Activated CD4-positive, alpha-beta T cell treated with anti-CD3 and anti-CD28 coated beads, Interleukin-2, amount 50 U/mL, for 16 hours (primary cell): ENCODE results near the gene NMB.
A peak's percentile ranks its signal among the peaks of the same experiment; 100 is the strongest.
"Not testable (repeated sequence)": the region's sequence is repeated elsewhere in the genome, so short reads cannot be mapped to it uniquely, and the experiment has no call there.

ENCODE experiments used
- DNase-seq: peaks from one replicate; pipeline ENCODE4 v3.0.0-alpha.2; 2020

Gene NMB

GRCh38 chr15:84658080-84658787, at the start of gene NMB:
Gene NMB, minus strand, starts transcription at chr15:84658199. Its CDS starts 47 bp downstream, at chr15:84658152.
- peak; percentile 88 for DNase-seq

- DNase-seq: no peak
Measured at GRCh38 chr15:84703808-84704207, 45.8 kb upstream of the NMB start.

- no peak for DNase-seq
Measured at GRCh38 chr15:84702961-84703482, 45.0 kb upstream of the NMB start.

- DNase-seq: peak; percentile 18
Measured at GRCh38 chr15:84699538-84700191, 41.7 kb upstream of the NMB start.

- DNase-seq: no peak
Measured at GRCh38 chr15:84697236-84697990, 39.4 kb upstream of the NMB start.

- no peak for DNase-seq
Measured at GRCh38 chr15:84696757-84697156, 38.8 kb upstream of the NMB start.

- no peak for DNase-seq
Measured at GRCh38 chr15:84690342-84690741, 32.3 kb upstream of the NMB start.

- no peak for DNase-seq
Measured at GRCh38 chr15:84689858-84690257, 31.9 kb upstream of the NMB start.

- not testable (repeated sequence) for DNase-seq
Measured at GRCh38 chr15:84686446-84686845, 28.4 kb upstream of the NMB start.

- no peak for DNase-seq
Measured at GRCh38 chr15:84685304-84685703, 27.3 kb upstream of the NMB start.

- no peak for DNase-seq
Measured at GRCh38 chr15:84684092-84684491, 26.1 kb upstream of the NMB start.

GRCh38 chr15:84681831-84682230, 23.8 kb upstream of the NMB start:
- peak; percentile 59 for DNase-seq

GRCh38 chr15:84671211-84671610, 13.2 kb upstream of the NMB start:
- no peak for DNase-seq

- DNase-seq: peak; percentile 28
Measured at GRCh38 chr15:84669726-84670125, 11.7 kb upstream of the NMB start.

GRCh38 chr15:84668221-84668982, 10.4 kb upstream of the NMB start:
- DNase-seq: no peak

GRCh38 chr15:84666373-84666772, 8.4 kb upstream of the NMB start:
- DNase-seq: no peak

- no peak for DNase-seq
Measured at GRCh38 chr15:84661001-84661400, 3.0 kb upstream of the NMB start.

- DNase-seq: no peak
Measured at GRCh38 chr15:84659904-84660781, 2.1 kb upstream of the NMB start.

GRCh38 chr15:84658788-84659411, 901 bp upstream of the NMB start:
- no peak for DNase-seq

- DNase-seq: no peak
Measured at GRCh38 chr15:84657748-84658079, 285 bp downstream of the NMB start.

- no peak for DNase-seq
Measured at GRCh38 chr15:84656972-84657371, 1.0 kb downstream of the NMB start.
